Nucleus accumbens (tissue), 56 donors: ENCODE results near the gene AOAH.

Source experiments
- DNase-seq, 56 donors: peaks; one replicate each; lab custom pipeline; 2025; lab: John Stamatoyannopoulos, UW

AOAH gene, protein sequence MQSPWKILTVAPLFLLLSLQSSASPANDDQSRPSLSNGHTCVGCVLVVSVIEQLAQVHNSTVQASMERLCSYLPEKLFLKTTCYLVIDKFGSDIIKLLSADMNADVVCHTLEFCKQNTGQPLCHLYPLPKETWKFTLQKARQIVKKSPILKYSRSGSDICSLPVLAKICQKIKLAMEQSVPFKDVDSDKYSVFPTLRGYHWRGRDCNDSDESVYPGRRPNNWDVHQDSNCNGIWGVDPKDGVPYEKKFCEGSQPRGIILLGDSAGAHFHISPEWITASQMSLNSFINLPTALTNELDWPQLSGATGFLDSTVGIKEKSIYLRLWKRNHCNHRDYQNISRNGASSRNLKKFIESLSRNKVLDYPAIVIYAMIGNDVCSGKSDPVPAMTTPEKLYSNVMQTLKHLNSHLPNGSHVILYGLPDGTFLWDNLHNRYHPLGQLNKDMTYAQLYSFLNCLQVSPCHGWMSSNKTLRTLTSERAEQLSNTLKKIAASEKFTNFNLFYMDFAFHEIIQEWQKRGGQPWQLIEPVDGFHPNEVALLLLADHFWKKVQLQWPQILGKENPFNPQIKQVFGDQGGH

DNA sequence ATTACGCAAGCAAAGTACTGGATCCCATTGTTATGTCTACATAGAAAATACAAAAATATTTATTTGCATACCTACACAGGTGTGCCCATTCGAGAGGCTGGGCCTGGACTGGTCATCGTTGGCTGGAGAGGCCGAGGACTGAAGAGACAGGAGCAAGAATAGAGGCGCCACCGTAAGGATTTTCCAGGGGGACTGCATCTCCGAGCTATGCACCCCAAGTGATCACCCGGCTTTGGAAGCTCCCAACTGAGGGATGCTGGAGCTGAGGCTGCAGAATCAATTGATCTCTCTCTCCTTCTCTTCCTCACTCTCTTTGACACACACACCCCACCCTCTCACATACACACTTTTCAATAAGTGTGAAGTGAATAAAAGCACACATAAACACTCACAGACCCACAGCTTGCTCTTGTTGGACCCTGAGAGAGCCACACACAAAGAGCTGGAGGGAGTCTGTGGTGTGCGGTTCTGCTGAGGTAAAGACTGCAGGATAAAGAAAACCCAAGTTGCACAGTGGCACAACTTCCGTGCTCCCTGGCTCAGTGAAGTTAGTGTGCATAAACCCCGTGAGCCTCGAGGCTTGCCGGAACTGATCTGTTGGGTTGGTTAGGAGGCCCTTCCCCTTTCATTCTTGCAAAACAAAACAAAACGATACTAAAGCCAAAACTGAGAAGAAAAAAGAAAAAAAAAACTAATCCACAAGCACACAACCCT is at the start of gene AOAH:
Gene AOAH, minus strand, starts transcription at position 544 of the 714 bp plus-strand sequence. Its CDS starts 346 bp downstream, at position 198.
- DNase-seq, result peak in 9 of 56 donors; percentile 2 to 55 (median 24)

DNA sequence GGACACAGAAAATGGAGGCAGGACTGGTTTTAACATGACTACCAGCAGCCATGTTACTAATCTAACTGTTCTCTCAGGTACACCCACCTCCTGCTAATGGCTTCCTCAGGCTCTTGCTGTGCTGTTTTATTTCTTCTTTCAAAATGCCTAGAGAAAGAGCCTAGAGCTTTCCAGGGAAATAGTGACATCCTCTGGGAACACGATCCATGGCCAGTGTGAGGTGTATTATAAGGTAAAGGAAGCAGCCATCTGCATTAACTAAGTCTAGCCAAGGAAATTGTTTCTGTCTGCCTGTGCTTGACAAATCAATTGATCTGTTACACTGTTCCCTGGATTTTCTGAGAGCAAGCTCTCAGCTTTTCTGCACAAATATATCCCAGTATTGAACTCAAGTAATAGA is 42.2 kb upstream of the AOAH start:
- DNase-seq, result no peak

DNA sequence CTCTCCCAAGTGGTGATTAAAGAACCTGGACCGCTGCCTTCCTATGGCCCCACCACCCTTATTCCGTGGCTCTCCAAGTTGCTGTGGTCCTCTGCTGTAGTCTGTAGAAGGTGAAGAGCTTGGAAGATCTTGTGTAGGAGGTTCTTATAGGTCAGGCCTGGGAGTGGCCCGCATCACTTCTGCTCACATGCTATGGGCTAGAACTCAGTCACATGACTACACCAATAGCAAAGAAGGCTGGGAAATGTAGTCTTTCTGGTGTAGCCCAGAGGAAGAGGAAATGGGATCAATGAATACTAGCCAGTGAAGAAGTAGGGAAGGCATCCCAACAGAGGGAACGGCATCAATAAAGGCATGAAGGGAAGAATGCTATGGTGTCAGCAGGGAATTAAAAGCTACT is 41.3 kb upstream of the AOAH start:
- no peak for DNase-seq

DNA sequence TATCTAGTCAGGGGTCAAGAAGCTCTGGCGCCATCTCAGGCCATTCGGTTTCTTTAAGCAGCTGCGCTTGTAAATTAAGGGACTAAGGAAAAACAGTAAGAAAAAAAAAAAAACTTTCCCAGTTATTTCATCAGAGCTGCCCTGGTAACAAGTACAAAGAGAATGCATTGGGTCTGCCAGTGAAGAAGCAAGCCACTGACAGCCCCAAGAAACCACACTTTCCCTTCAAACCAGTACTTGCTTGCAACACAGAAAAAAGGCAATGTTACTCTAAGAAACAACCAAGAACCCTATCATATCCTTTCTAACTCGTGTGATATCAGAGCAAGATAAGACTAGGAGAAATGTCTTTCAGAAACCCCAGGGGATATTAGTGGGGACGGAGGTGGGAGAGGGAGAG is 40.6 kb upstream of the AOAH start:
- DNase-seq, result no peak

DNA sequence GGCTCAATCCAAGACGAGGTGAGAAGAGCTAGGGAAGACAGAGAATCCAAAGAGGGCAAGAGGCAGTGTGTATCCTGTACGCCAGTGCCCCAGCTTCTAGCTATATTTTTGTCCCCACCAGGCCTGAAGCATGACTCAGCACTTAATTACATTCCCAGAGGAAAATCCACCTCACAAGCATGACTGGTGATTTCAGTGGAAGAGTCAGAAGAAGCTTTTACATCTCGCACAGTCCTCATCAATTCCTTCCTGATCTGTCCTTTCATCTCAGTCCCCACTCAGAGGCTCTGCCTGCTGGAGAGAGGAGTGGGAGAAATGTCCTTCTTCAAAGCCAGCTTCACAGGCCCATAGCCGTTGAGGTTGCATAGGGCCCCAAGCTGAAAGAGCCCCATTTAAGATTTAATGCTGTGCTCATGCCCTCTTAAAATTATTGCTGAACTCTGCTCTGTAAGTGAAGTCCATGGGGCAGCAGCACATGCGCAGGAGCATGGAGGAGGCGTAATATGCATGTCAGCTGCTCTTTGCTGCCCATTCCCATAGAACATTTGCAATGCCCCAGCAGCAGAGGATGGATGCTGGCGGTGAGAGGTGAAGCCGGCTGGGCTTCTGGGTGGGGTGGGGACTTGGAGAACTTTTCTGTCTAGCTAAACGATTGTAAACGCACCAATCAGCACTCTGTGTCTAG is 39.0 kb upstream of the AOAH start:
- no peak for DNase-seq

DNA sequence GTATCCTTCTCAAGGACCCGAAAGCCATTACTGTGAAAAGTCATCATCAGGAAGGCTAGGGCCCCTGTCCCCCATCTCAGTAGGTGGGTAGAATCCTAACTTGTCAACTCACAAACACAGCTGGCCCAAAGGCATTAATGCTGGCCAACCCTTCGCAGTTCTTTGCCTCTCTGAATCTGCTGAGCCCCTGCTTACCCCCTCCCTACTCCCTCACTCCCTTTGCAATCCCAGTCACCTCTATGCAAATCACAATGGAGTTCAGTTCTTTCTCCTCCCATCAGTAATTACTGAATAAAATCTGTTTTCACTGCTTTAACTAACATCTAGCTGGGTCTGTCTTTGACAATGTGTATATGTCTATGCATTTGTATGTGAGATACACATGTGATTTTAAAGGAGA is 38.1 kb upstream of the AOAH start:
- DNase-seq, result no peak

DNA sequence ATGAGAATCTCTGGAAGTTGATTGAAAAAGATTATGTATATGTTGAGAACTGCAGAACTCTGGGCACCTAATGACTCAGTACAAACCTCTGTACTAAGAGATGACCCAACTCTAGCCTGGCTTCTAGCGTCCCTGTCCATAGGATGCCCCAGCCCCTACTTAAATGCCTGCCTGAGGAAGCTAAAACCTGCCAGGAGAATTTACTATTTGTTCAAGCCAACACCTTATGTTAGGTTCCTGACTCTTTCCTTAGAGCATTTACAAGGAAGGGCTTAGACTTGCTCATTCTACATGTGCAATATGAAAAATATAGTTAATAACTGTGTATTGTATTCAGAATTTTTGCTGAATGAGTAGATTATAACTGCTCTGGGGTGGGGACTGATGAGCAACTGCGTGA is 37.5 kb upstream of the AOAH start:
- no peak for DNase-seq

DNA sequence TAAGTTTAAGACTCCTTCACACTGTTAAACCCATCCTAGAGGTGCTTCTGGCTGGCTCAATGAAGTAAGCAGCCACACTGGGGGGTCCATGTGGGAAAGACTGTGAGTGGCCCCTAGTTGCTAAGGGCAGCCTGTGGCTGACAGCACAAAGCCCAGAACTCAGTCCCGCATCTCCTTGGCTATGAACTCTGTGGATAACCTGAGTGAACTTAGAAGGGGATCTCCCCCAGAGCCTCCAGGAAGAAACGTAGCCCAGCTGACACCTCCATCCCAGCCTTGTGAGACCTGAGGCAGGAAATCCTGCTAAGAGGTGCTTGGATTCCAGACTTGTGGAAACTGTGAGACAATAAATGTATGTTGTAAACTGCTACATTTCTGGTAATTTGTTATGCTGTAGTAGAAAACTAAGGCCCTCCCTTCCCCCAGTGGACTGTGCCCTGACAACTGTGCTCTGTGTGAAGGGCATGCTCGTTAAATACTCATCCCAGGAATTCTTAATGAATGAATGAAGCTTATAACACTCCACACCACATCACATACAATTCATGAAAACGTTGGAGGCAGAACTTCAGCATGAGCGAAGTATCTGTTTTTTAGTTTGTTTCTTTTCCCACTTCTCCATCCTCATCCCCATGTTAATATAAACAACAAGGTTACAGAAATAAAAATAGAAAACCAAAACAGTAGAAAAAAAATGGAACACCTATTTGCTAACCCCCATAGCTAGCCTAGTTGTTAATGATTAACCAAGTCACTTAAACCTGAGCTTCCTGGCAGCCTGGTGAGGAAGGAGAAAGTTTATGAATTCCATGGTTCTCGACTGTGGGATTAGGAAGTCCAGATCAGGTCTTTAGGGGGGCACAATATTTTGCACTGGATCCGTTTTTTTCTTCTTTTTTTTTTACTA is 36.8 kb upstream of the AOAH start:
- DNase-seq, result no peak

DNA sequence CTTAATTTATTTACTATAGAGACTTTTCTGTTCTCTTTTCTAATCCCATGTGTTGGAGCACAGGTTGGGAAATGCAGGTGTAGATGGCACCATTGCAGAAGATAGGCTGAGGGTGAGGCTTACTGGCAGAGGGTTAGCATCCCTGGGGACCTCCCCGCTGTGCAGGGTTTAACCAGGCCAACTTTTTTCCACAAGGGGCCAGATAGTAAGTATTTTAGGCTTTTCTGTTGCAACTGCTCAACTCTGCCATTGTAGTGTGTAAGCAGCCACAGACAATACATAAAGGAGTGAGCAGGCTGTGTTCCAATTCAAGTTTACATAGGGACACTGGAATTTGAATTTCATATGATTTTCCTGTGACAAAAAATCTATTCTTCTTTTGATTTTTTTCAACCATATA is 34.6 kb upstream of the AOAH start:
- DNase-seq, result no peak

DNA sequence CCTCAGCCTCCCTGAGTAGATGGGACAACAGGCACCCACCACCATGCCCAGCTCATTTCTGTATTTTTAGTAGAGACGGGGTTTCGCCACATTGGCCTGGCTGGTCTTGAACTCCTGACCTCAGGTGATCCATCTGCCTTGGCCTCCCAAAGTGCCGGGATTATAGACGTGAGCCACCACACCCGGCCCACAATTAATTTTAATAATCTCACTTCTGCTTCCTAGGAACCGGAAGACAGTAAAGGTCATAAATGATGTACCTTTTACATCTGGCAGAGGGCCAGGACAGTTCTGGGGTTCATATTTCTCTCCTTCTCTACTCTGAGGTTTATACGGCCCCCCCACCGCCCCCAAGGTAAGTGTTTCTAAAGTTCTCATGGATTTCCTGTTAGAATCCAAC is 31.2 kb upstream of the AOAH start:
- no peak for DNase-seq

DNA sequence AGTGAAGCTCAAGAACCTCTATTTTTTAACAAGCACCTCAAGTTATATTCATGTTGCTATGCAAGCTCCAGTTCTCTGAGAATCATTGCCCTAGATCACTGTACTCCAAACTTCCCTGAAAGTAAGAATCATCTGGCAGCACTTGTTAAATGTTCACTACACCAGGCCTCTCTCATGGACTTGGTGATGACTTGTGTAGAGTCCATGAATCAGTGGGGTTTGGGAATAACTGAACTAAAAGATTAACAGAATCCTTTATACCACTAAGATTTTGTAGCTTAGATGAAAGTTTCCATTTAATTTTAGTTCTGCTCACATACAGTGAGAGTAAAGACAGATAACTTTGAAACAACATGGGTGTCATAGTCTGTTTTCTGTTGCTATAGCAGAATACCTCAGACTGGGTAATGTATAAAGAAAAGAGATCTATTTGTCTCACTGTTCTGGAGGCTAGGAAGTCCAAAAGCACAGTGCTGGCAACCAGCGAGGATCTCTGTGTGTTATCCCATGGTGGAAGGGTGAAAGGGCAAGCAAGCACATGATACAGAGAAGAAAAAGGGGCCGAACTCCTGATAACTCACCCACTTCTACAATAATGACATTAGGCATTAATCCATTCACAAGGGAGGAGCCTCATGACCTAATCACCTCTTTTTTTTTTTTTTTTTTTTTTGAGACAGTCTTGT is 27.9 kb upstream of the AOAH start:
- DNase-seq, result no peak

DNA sequence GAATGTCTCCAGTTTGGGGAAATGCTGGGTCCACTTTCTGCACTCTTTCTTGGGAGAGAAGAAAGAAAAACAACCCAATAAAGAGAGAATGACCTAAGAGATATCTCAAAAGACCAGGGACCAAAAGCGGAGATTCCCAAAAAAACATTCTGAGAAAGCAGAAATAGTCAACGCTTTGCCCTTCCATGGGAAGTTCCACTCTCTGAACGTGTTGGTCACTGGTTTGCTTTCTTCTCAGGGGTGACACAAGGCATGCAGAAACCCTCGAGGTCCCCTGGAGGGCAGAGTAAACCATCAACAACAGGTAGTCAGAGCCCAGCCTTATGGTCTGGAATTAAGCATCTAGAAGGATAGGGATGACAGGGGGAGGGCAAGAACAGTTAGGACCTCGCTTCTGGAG is 26.2 kb upstream of the AOAH start:
- no peak for DNase-seq

DNA sequence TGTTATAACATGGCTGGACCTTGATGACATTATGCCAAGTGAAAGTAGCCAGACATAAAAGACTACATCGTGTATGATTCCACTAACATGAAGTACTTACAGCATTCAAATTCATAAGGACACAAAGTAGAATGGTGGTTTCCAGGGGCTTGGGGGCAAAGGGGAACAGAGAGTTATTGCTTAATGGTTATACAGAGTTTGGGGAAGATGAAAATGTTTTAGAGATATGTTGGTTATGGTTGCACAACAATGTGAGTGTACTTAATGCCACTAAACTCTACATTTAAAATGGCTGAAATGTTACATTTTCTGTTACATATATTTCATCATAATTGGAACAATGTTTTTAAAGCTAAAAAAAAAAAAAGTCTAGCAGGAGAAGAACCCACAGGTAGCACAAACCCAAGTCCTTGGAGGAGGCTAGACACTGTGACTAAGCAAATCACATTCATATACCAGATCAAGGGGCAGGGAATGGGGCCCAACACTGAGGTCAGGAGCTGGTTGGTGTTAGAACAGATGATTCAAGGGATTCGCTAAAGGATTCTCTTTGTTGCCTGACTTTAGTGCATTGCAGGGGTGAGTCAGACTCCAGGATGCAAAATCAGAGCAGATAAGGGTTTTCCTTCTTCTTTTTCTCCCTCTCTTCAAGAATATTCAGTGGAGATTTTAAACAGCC is 25.1 kb upstream of the AOAH start:
- no peak for DNase-seq

DNA sequence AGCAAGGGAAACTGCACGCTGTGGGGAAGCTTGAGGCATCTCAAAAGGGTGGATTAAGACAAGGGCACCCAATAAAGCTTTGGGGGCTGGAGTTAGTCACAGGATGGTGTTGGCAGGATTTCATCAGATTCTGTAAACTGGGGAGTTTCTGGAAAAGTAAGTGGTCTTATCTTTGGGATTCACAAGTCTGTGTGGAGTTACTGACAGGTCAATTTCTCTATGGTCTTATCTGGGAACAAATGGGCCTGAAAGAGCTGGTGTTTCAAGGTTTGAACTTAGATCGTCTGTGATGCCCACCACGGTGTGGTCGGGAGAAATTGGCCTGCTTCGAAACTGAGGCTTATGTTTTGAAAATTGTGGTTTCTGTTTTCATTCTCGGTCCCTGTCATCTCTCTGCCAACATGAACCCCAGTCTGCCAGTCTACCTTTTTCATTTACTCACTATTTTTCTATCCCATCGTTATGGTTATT is 23.8 kb upstream of the AOAH start:
- no peak for DNase-seq

DNA sequence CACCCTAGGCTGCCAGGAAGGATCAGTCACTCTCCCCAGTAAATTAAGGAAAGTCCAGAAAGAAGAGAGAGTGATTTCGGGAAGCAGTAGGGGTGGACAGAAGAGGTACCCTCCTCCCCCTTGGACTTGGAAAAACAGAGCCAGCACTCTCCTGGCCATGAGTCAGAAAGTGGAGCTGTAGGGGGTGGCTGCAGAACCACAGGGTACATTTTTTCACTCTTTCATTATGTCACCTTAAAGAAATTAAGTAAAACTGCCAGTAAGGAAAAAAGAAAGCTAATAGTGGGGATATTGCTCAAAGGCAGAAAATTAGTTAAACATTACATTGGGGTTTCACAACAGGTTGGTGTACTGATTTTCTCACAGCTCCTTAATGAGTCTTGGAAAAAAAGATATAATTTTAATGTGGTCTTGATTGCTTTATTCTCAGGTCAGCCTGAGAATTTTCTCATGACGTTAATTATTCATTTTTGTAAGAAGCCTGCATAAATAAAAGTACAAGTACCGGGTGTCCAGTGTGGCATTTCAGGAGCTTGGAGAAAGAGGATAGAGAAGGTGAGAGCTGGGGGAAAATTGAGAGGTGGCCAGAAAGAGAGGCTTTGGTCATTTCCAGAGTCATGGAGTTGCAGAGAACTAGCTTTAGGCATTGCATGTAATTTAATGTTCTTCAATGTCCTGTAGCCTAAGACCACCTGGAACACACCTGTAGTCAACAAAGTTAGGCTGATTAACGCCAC is 23.2 kb upstream of the AOAH start:
- no peak for DNase-seq

DNA sequence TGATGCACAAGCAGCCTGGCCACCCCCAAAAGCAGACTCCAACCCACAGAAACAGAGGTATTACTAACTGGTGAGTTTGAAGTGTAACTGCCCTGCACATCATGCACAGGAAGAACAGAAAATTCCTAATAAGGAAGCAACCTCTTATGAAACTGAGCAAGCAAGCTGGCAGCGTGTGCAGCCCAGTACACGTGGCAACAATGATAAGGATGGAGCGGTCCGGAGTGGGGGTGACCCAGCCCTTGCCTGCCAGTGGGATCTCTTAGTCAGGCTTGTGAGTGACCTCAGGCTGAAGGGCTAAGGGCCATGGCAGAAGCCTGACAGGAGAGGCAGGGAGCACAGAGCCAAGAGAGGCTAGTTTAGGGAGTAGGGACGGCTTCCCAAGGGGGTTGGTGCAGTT is 22.1 kb upstream of the AOAH start:
- no peak for DNase-seq

DNA sequence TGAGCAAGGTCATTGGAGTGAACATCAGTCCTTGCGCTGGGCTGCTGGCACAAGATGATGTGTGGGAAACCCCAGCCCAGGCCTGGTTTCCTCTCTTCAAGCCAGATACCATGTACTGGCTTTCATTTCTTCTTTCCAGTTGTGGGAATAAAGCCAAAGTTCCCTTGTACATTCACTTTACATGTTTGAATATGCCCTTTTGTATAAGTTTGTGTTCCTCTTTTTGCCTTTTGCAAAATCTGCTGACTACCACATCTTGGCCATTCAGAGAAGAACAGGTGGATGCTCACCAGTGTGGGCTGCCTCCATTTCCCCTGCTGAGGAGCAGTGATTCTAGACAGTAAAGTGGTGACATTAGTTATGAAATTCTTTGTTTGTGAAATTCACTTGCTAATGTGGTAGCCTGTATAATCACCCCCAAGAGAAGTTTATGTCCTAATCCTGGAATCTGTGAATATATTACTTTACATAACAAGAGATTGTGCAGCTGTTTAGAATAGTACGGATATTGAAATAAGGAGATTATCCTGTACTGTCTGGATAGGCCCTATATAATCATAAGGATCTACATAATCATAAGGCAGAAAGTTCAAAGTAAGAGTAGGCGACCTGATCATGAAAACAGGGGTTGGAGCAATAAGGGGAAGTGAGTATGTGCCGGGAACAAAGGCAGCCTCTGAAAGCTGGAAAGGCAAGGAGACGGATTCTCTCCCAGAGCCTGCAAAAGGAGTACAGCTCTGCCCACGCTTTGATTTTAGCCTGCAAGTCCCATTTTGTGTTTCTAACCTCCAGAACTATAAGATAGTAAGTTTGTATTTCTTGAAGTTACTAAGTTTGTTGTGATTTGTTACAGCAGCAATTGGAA is 18.8 kb upstream of the AOAH start:
- peak in 5 of 56 donors; percentile 3 to 26 (median 13) for DNase-seq
